ENCODE measurements around the gene ZDHHC22. TPM values are rescaled to one million over a fixed set of nuclear protein-coding genes. Genes with fewer than 3 reads are reported as not detected.

The ZDHHC22 gene
- total and polyA plus RNA-seq, 2 donors from 2014 or later, result not detected

- Histone ChIP-seq H3K27me3 (ENCODE audit: control insufficient read depth, insufficient read depth, low read length) (no peaks in the 10 kb centered on the region), H3K9ac (ENCODE audit: low read length in 3 of 3) (no peak overlapping the region), H3K27ac (ENCODE audit: low read depth in 2 of 2, low read length in 2 of 2) (no peak overlapping the region), H3K36me3 (ENCODE audit: control insufficient read depth in 2 of 3, insufficient read depth in 3 of 3, low read length in 3 of 3) (peaks cover 0 to 29% (median 26%) of the 10 kb centered on the region in 3 donors), H3K9me3 (ENCODE audit: control insufficient read depth in 2 of 3, insufficient read depth in 1 of 3, low read length in 3 of 3) (no peaks in the 10 kb centered on the region), H3K4me1 (ENCODE audit: control insufficient read depth in 2 of 3, insufficient read depth in 2 of 3, low read depth in 1 of 3, low read length in 3 of 3) (peaks cover 0 to 8% (median 5%) of the 10 kb centered on the region in 3 donors), H3K4me3 (ENCODE audit: low read length in 3 of 3) (no peak overlapping the region)
- peak; percentile 8 for TF ChIP-seq CTCF (IDR thresholded peaks at IDR 0.05; ENCODE audit: borderline replicate concordance, extremely low read depth, insufficient read depth)
- intact Hi-C loops (cut with DNase I), result no loop called here
- FAIRE-seq (no peak), DNase-seq (peak in 2 of 5 donors; percentile 15 to 55)
Observed at GRCh38 chr14:77113644-77114043, 27.9 kb downstream of the ZDHHC22 start.

GRCh38 chr14:77111021-77111420, 30.6 kb downstream of the ZDHHC22 start:
- no peaks in the 10 kb centered on the region for H3K9me3 ChIP-seq (ENCODE audit: control insufficient read depth in 2 of 3, insufficient read depth in 1 of 3, low read length in 3 of 3)
- peaks cover 0 to 44% (median 26%) of the 10 kb centered on the region in 3 donors for H3K36me3 ChIP-seq (ENCODE audit: control insufficient read depth in 2 of 3, insufficient read depth in 3 of 3, low read length in 3 of 3)
- H3K4me3 ChIP-seq (ENCODE audit: low read length in 3 of 3), result no peak overlapping the region
- TF ChIP-seq CTCF (IDR thresholded peaks at IDR 0.05; ENCODE audit: borderline replicate concordance, extremely low read depth, insufficient read depth), result no peak
- FAIRE-seq, result no peak
- DNase-seq, result peak in 3 of 5 donors; percentile 45 to 69 (median 56)
- peak overlapping the region; percentile 26 to 44 for H3K27ac ChIP-seq (ENCODE audit: low read depth in 2 of 2, low read length in 2 of 2)
- intact Hi-C loops (cut with DNase I), result no loop called here
- H3K9ac ChIP-seq (ENCODE audit: low read length in 3 of 3), result no peak overlapping the region
- no peaks in the 10 kb centered on the region for H3K27me3 ChIP-seq (ENCODE audit: control insufficient read depth, insufficient read depth, low read length)
- H3K4me1 ChIP-seq (ENCODE audit: control insufficient read depth in 2 of 3, insufficient read depth in 2 of 3, low read depth in 1 of 3, low read length in 3 of 3), result peaks cover 0 to 8% (median 5%) of the 10 kb centered on the region in 3 donors

GRCh38 chr14:77110286-77110685, 31.3 kb downstream of the ZDHHC22 start:
- no peaks in the 10 kb centered on the region for H3K9me3 ChIP-seq (ENCODE audit: control insufficient read depth in 2 of 3, insufficient read depth in 1 of 3, low read length in 3 of 3)
- no peak overlapping the region for H3K9ac ChIP-seq (ENCODE audit: low read length in 3 of 3)
- peaks cover 0 to 50% (median 26%) of the 10 kb centered on the region in 3 donors for H3K36me3 ChIP-seq (ENCODE audit: control insufficient read depth in 2 of 3, insufficient read depth in 3 of 3, low read length in 3 of 3)
- H3K27me3 ChIP-seq (ENCODE audit: control insufficient read depth, insufficient read depth, low read length), result no peaks in the 10 kb centered on the region
- no peak overlapping the region for H3K27ac ChIP-seq (ENCODE audit: low read depth in 2 of 2, low read length in 2 of 2)
- DNase-seq, result no peak
- no peak for FAIRE-seq
- no peak for TF ChIP-seq CTCF (IDR thresholded peaks at IDR 0.05; ENCODE audit: borderline replicate concordance, extremely low read depth, insufficient read depth)
- intact Hi-C loops (cut with DNase I), result no loop called here
- H3K4me1 ChIP-seq (ENCODE audit: control insufficient read depth in 2 of 3, insufficient read depth in 2 of 3, low read depth in 1 of 3, low read length in 3 of 3), result peaks cover 0 to 8% (median 5%) of the 10 kb centered on the region in 3 donors
- H3K4me3 ChIP-seq (ENCODE audit: low read length in 3 of 3), result no peak overlapping the region

- peaks cover 0 to 44% (median 24%) of the 10 kb centered on the region in 3 donors for H3K36me3 ChIP-seq (ENCODE audit: control insufficient read depth in 2 of 3, insufficient read depth in 3 of 3, low read length in 3 of 3)
- H3K9ac ChIP-seq (ENCODE audit: low read length in 3 of 3), result no peak overlapping the region
- DNase-seq, result peak in 1 of 5 donors; percentile 7
- no peak overlapping the region for H3K27ac ChIP-seq (ENCODE audit: low read depth in 2 of 2, low read length in 2 of 2)
- peaks cover 0 to 8% (median 6%) of the 10 kb centered on the region in 3 donors for H3K4me1 ChIP-seq (ENCODE audit: control insufficient read depth in 2 of 3, insufficient read depth in 2 of 3, low read depth in 1 of 3, low read length in 3 of 3)
- no peak overlapping the region for H3K4me3 ChIP-seq (ENCODE audit: low read length in 3 of 3)
- intact Hi-C loops (cut with DNase I), result no loop called here
- no peak for FAIRE-seq
- no peak for TF ChIP-seq CTCF (IDR thresholded peaks at IDR 0.05; ENCODE audit: borderline replicate concordance, extremely low read depth, insufficient read depth)
- no peaks in the 10 kb centered on the region for H3K9me3 ChIP-seq (ENCODE audit: control insufficient read depth in 2 of 3, insufficient read depth in 1 of 3, low read length in 3 of 3)
- no peaks in the 10 kb centered on the region for H3K27me3 ChIP-seq (ENCODE audit: control insufficient read depth, insufficient read depth, low read length)
Observed at GRCh38 chr14:77109656-77110055, 31.9 kb downstream of the ZDHHC22 start.

Measured in kidney (tissue), 14 donors.